Esophagus (tissue), 2 donors: Measurements from ENCODE around the gene RELL2. TPM values are rescaled to one million over a fixed set of nuclear protein-coding genes. Genes with fewer than 3 reads are reported as not detected.
A peak's percentile ranks its signal among the peaks of the same experiment; 100 is the strongest.
"Not testable (repeated sequence)": the region's sequence is repeated elsewhere in the genome, so short reads cannot be mapped to it uniquely, and the experiment has no call there.

Experiments used
- H3K27ac ChIP-seq, 2 donors: one replicate each; pipeline ENCODE4 v1.5.1; 2013; ENCODE audit warnings: low read depth in 2 of 2, mild to moderate bottlenecking in 2 of 2, inconsistent platforms in 1 of 2, low read length in 1 of 2, moderate library complexity in 1 of 2
- H3K27me3 ChIP-seq, 2 donors: one replicate each; pipeline ENCODE4 v1.6.1; 2013; ENCODE audit warnings: low read length in 2 of 2, control low read depth in 1 of 2, mild to moderate bottlenecking in 1 of 2; ENCODE audit not compliant: insufficient read depth in 2 of 2, control insufficient read depth in 1 of 2
- H3K36me3 ChIP-seq, 2 donors: one replicate each; pipeline ENCODE4 v1.6.1; 2013; ENCODE audit warnings: low read length in 1 of 2; ENCODE audit not compliant: control insufficient read depth in 2 of 2, insufficient read depth in 2 of 2
- H3K4me1 ChIP-seq, 2 donors: one replicate each; pipeline ENCODE4 v1.6.1; 2013; ENCODE audit warnings: low read length in 1 of 2; ENCODE audit not compliant: control insufficient read depth in 2 of 2, insufficient read depth in 2 of 2
- H3K4me3 ChIP-seq, 2 donors: one replicate each; pipeline ENCODE4 v1.5.1; 2013; ENCODE audit warnings: low read length in 2 of 2, mild to moderate bottlenecking in 2 of 2, low read depth in 1 of 2, moderate library complexity in 1 of 2
- H3K9me3 ChIP-seq, 2 donors: one replicate each; pipeline ENCODE4 v1.6.1; 2013; ENCODE audit warnings: mild to moderate bottlenecking in 2 of 2, low read depth in 1 of 2, low read length in 1 of 2, moderate library complexity in 1 of 2; ENCODE audit not compliant: control insufficient read depth in 2 of 2, insufficient read depth in 1 of 2
- WGBS, 2 donors: extraction: QIAGEN DNeasy Blood & Tissue Kit; methylation state at CpG; one replicate each; pipeline ENCODE4 v1.1.7; 2013; 5-methylcytosine and 5-hydroxymethylcytosine counted together
- polyA plus RNA-seq, 2 donors: library from polyadenylated mRNA; stranded (reverse); fragments of 200-250 nt; gene quantifications; one replicate each; pipeline ENCODE4 v1.2.3, GENCODE V29; 2013
- donor health status: healthy with polysubstance abuse.
- donor health status: Bipolar disorder and iron deficiency.

Gene RELL2
- polyA plus RNA-seq, 2 donors = 6.3 to 6.7 TPM

GRCh38 chr5:141605523-141606277, 31.1 kb upstream of the RELL2 start:
- no peak overlapping the region for H3K4me3 ChIP-seq
- H3K27me3 ChIP-seq = no peaks in the 10 kb centered on the region
- peak overlapping the region; percentile 42 to 80 for H3K27ac ChIP-seq
- no peaks in the 10 kb centered on the region for H3K9me3 ChIP-seq
- no peaks in the 10 kb centered on the region for H3K4me1 ChIP-seq
- 59 to 71% methylated on average over 6 of the region's 6 CpGs for WGBS, 2 donors
- no peaks in the 10 kb centered on the region for H3K36me3 ChIP-seq

GRCh38 chr5:141608046-141608445, 28.8 kb upstream of the RELL2 start:
- Histone ChIP-seq H3K27ac (no peak overlapping the region), H3K36me3 (no peaks in the 10 kb centered on the region), H3K4me3 (no peak overlapping the region), H3K4me1 (no peaks in the 10 kb centered on the region), H3K27me3 (no peaks in the 10 kb centered on the region), H3K9me3 (no peaks in the 10 kb centered on the region)
- WGBS, 2 donors = 86% methylated on average over 2 of the region's 2 CpGs

- 56 to 74% methylated on average over 1 of the region's 1 CpG for WGBS, 2 donors
- Histone ChIP-seq H3K4me1 (no peaks in the 10 kb centered on the region), H3K27ac (no peak overlapping the region), H3K4me3 (no peak overlapping the region), H3K9me3 (no peaks in the 10 kb centered on the region), H3K36me3 (no peaks in the 10 kb centered on the region), H3K27me3 (no peaks in the 10 kb centered on the region)
These were observed 28.2 kb upstream of the RELL2 start for GRCh38 chr5:141608557-141608956.

- no peak overlapping the region for H3K4me3 ChIP-seq
- no peaks in the 10 kb centered on the region for H3K9me3 ChIP-seq
- H3K27ac ChIP-seq = no peak overlapping the region
- no peaks in the 10 kb centered on the region for H3K27me3 ChIP-seq
- H3K4me1 ChIP-seq = no peaks in the 10 kb centered on the region
- no peaks in the 10 kb centered on the region for H3K36me3 ChIP-seq
- 78 to 93% methylated on average over 3 of the region's 3 CpGs for WGBS, 2 donors
These were observed 27.8 kb upstream of the RELL2 start for GRCh38 chr5:141609044-141609443.

GRCh38 chr5:141609921-141610320, 26.9 kb upstream of the RELL2 start:
- not testable (repeated sequence) for H3K27me3 ChIP-seq, H3K27ac ChIP-seq, H3K9me3 ChIP-seq, H3K4me3 ChIP-seq, H3K36me3 ChIP-seq, H3K4me1 ChIP-seq
- 95 to 98% methylated on average over 7 of the region's 7 CpGs for WGBS, 2 donors

- no peaks in the 10 kb centered on the region for H3K27me3 ChIP-seq
- H3K27ac ChIP-seq = no peak overlapping the region
- H3K4me1 ChIP-seq = no peaks in the 10 kb centered on the region
- no peaks in the 10 kb centered on the region for H3K36me3 ChIP-seq
- no peak overlapping the region for H3K4me3 ChIP-seq
- H3K9me3 ChIP-seq = no peaks in the 10 kb centered on the region
- 75 to 83% methylated on average over 3 of the region's 3 CpGs for WGBS, 2 donors
These were observed 25.5 kb upstream of the RELL2 start for GRCh38 chr5:141611289-141611688.

GRCh38 chr5:141613344-141613743, 23.5 kb upstream of the RELL2 start:
- Histone ChIP-seq H3K4me1 (no peaks in the 10 kb centered on the region), H3K36me3 (no peaks in the 10 kb centered on the region), H3K4me3 (no peak overlapping the region), H3K9me3 (no peaks in the 10 kb centered on the region), H3K27me3 (no peaks in the 10 kb centered on the region), H3K27ac (no peak overlapping the region)

GRCh38 chr5:141615991-141616720, 20.6 kb upstream of the RELL2 start:
- Histone ChIP-seq H3K9me3 (no peaks in the 10 kb centered on the region), H3K36me3 (peaks cover under 1 to 4% of the 10 kb centered on the region in 2 donors), H3K27me3 (no peaks in the 10 kb centered on the region), H3K4me3 (peak overlapping the region in 1 of 2 donors; percentile 87), H3K27ac (no peak overlapping the region), H3K4me1 (no peaks in the 10 kb centered on the region)
- WGBS, 2 donors = 58 to 63% methylated on average over 9 of the region's 9 CpGs

- 42 to 45% methylated on average over 2 of the region's 2 CpGs for WGBS, 2 donors
- H3K4me3 ChIP-seq = peak overlapping the region in 1 of 2 donors; percentile 87
These were observed 19.7 kb upstream of the RELL2 start for GRCh38 chr5:141617128-141617527.

GRCh38 chr5:141617682-141618029, 19.1 kb upstream of the RELL2 start:
- Histone ChIP-seq H3K27me3 (no peaks in the 10 kb centered on the region), H3K4me1 (no peaks in the 10 kb centered on the region), H3K36me3 (peaks cover 4% of the 10 kb centered on the region in 2 donors), H3K27ac (peak overlapping the region; percentile 97), H3K4me3 (peak overlapping the region; percentile 85 to 87), H3K9me3 (no peaks in the 10 kb centered on the region)
- 4 to 6% methylated on average over 9 of the region's 9 CpGs for whole genome bisulfite sequencing, 2 donors

More at GRCh38 chr5:141617128-141617527, 19.7 kb upstream of the RELL2 start:
- peaks cover 4% of the 10 kb centered on the region in 2 donors for H3K36me3 ChIP-seq
- peak overlapping the region in 1 of 2 donors; percentile 97 for H3K27ac ChIP-seq
- no peaks in the 10 kb centered on the region for H3K27me3 ChIP-seq
- H3K4me1 ChIP-seq = no peaks in the 10 kb centered on the region
- no peaks in the 10 kb centered on the region for H3K9me3 ChIP-seq
